HL-60 (cell line): Measurements from ENCODE around the gene MSI2.
"Not testable (repeated sequence)": the region's sequence is repeated elsewhere in the genome, so short reads cannot be mapped to it uniquely, and the experiment has no call there.

Source experiments
- DNase-seq, 2 experiments: peaks; one replicate each; pipeline ENCODE4 v3.0.0-alpha.2; 2010 to 2020; ENCODE audit warnings: low read depth in 1 of 2, low spot score in 1 of 2
- H3K27ac ChIP-seq: fragments of 250-450 bp; sonication (Bioruptor Pico); replicated peaks from 2 replicates; pipeline ENCODE4 v1.5.1; 2020; ENCODE audit warnings: mild to moderate bottlenecking, moderate library complexity
- H3K27me3 ChIP-seq: fragments of 250-450 bp; sonication (Bioruptor Pico); 2 replicates; pipeline ENCODE4 v1.5.1; 2021; ENCODE audit warnings: mild to moderate bottlenecking, moderate library complexity; ENCODE audit not compliant: insufficient read depth, poor library complexity, severe bottlenecking
- H3K4me3 ChIP-seq: replicated peaks from 2 replicates; pipeline ENCODE4 v1.5.1; 2011; ENCODE audit warnings: mild to moderate bottlenecking, control low read depth, low read length; ENCODE audit not compliant: insufficient read depth
- GABPA ChIP-seq: IDR thresholded peaks from 2 replicates; pipeline ENCODE4 v1.6.1; 2012; ENCODE audit warnings: low read depth
- POLR2AphosphoS5 ChIP-seq: IDR thresholded peaks from 2 replicates; pipeline ENCODE4 v1.6.1; 2012; ENCODE audit warnings: low read depth
- SPI1 ChIP-seq: IDR thresholded peaks from 2 replicates; pipeline ENCODE4 v1.6.1; 2012; ENCODE audit warnings: low read depth, mild to moderate bottlenecking, borderline replicate concordance
- TF ChIP-seq, protein P1 (sequence below): IDR thresholded peaks from one replicate; pipeline ENCODE4 v1.5.1; 2011; ENCODE audit warnings: low read length, control low read depth, inconsistent platforms; ENCODE audit not compliant: insufficient read depth
- TF ChIP-seq, protein P2 (sequence below): IDR thresholded peaks from 2 replicates; pipeline ENCODE4 v1.6.1; 2012; ENCODE audit warnings: low read depth; ENCODE audit not compliant: insufficient replicate concordance

MSI2 gene

GRCh38 chr17:57213180-57213825 is 43.0 kb upstream of the MSI2 start:
- no peaks in the 10 kb centered on the region for H3K27me3 ChIP-seq
- TF ChIP-seq SPI1 (no peak), POLR2AphosphoS5 (no peak), GABPA (no peak)
- TF ChIP-seq, protein P1, sequence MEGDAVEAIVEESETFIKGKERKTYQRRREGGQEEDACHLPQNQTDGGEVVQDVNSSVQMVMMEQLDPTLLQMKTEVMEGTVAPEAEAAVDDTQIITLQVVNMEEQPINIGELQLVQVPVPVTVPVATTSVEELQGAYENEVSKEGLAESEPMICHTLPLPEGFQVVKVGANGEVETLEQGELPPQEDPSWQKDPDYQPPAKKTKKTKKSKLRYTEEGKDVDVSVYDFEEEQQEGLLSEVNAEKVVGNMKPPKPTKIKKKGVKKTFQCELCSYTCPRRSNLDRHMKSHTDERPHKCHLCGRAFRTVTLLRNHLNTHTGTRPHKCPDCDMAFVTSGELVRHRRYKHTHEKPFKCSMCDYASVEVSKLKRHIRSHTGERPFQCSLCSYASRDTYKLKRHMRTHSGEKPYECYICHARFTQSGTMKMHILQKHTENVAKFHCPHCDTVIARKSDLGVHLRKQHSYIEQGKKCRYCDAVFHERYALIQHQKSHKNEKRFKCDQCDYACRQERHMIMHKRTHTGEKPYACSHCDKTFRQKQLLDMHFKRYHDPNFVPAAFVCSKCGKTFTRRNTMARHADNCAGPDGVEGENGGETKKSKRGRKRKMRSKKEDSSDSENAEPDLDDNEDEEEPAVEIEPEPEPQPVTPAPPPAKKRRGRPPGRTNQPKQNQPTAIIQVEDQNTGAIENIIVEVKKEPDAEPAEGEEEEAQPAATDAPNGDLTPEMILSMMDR: no peak
- TF ChIP-seq, protein P2, sequence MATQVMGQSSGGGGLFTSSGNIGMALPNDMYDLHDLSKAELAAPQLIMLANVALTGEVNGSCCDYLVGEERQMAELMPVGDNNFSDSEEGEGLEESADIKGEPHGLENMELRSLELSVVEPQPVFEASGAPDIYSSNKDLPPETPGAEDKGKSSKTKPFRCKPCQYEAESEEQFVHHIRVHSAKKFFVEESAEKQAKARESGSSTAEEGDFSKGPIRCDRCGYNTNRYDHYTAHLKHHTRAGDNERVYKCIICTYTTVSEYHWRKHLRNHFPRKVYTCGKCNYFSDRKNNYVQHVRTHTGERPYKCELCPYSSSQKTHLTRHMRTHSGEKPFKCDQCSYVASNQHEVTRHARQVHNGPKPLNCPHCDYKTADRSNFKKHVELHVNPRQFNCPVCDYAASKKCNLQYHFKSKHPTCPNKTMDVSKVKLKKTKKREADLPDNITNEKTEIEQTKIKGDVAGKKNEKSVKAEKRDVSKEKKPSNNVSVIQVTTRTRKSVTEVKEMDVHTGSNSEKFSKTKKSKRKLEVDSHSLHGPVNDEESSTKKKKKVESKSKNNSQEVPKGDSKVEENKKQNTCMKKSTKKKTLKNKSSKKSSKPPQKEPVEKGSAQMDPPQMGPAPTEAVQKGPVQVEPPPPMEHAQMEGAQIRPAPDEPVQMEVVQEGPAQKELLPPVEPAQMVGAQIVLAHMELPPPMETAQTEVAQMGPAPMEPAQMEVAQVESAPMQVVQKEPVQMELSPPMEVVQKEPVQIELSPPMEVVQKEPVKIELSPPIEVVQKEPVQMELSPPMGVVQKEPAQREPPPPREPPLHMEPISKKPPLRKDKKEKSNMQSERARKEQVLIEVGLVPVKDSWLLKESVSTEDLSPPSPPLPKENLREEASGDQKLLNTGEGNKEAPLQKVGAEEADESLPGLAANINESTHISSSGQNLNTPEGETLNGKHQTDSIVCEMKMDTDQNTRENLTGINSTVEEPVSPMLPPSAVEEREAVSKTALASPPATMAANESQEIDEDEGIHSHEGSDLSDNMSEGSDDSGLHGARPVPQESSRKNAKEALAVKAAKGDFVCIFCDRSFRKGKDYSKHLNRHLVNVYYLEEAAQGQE: no peak
- H3K27ac ChIP-seq: no peak overlapping the region
- no peak overlapping the region for H3K4me3 ChIP-seq
- no peak for DNase-seq

DNA sequence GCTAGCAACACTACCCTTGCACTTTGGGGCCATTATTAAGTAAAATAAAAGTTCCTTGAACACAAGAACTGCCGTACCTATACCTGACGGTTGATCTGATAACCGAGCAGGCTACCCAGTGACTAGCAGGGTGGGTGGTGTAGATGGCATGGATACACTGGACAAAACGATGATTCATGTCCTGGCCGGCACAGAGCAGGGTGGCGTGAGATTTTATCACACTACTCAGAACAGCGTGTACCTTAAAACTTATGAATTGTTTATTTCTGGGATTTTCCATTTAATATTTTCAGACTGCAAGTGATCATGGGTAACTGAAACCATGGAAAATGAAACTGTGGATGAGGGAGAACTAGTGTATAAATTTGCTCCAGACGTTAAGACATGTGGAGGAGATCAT is 41.0 kb upstream of the MSI2 start:
- no peak overlapping the region for H3K27ac ChIP-seq
- TF ChIP-seq GABPA: no peak
- no peak for TF ChIP-seq POLR2AphosphoS5
- TF ChIP-seq, protein P2: no peak
- TF ChIP-seq SPI1: no peak
- TF ChIP-seq, protein P1: no peak
- DNase-seq: no peak
- H3K4me3 ChIP-seq: no peak overlapping the region
- H3K27me3 ChIP-seq: no peaks in the 10 kb centered on the region

DNA sequence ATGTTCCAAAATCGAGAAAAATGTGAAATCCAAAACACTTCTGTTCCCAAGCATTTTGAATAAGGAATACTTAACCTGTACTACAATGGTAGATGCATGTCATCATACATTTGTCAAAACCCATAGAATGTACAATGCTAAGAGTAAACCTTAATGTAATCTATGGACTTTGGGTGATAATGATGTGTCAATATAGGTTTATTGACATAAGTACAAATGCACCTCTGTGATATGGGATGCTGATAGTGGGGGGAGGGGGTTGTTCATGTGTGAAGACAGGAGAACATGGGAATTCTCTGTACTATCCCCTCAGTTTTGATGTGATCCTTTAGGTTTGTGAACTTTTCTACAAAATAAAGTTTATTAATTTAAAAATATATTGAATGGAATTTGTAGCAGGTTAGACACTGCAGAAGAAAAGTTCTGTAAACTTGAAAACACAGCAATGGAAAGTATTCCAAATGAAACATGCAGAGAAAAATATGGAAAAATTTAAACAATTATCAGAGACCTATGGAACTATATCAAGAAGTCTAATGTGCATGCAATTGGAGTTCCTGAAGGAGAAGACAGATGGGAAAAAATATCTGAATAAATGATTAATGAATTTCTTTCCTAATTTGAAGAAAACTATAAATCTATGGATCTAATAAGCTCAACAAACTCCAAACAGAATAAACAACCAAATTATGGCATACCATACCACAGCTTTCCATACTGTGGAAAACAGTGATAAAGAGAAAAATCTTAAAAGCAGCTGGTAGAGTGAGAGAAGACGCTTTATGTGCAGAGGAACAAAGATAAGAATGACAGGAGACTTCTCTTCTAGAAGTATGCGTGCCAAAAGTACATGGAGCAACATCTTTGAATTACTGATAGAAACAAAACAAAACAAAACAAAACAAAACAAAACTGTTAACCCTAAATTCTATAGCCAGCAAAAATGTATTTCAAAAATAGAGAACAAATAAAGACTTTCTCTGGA is 34.7 kb upstream of the MSI2 start:
- TF ChIP-seq, protein P2: no peak
- TF ChIP-seq SPI1: no peak
- TF ChIP-seq POLR2AphosphoS5: no peak
- TF ChIP-seq GABPA: no peak
- TF ChIP-seq, protein P1: no peak
- H3K27me3 ChIP-seq: no peaks in the 10 kb centered on the region
- H3K27ac ChIP-seq: no peak overlapping the region
- H3K4me3 ChIP-seq: no peak overlapping the region
- DNase-seq: no peak

GRCh38 chr17:57222422-57222821 is 33.9 kb upstream of the MSI2 start:
- H3K27me3 ChIP-seq, H3K4me3 ChIP-seq, H3K27ac ChIP-seq, DNase-seq: not testable (repeated sequence)
